ENCODE results near the gene SPATA24. TPM values are rescaled to one million over a fixed set of nuclear protein-coding genes. Genes with fewer than 3 reads are reported as not detected.
"Not testable (repeated sequence)": the region's sequence is repeated elsewhere in the genome, so short reads cannot be mapped to it uniquely, and the experiment has no call there.

Gene SPATA24
- total and polyA plus RNA-seq, 12 donors = 4.6 to 124 (median 10.3) TPM

DNA sequence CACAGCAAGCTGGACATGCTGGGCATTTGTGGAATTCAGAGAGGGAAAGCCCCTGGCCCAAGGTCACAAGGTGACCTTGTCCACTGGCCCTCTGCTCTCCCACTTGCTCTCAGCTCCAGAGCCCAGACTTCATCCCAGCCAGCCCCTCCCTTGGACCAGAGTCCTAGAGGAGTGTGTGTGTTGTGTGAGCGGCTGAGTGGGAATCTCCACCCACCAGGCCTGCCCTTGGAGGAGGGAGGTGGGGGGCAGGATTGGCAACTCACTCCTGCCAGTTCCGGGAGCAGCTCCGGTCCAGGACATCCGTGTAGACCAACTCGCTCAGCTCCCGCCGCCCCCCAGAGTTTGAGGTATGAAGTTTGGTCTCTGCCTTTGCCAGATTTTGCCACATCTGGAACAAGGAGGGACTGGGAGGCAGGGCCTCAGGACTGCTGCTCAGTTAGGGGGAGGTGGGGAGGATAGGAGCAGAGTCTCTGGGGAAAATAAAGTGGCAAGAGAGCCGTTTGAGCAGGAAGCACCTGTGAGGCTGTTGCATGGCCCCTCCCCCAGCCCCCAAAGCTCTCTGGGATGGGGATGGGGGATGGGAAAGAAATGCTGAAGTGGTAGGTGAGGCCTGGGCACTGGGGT lies 15.6 kb downstream of the SPATA24 start:
- H3K27me3 ChIP-seq = no peaks in the 10 kb centered on the region
- peak; percentile 49 to 80 (median 69) for DNase-seq
- H3K4me1 ChIP-seq (replicated peaks in 1 of 2) = peaks cover 10 to 16% of the 10 kb centered on the region in 2 donors
- H3K9me3 ChIP-seq (replicated peaks in 1 of 3) = no peaks in the 10 kb centered on the region
- TF ChIP-seq, protein P1, sequence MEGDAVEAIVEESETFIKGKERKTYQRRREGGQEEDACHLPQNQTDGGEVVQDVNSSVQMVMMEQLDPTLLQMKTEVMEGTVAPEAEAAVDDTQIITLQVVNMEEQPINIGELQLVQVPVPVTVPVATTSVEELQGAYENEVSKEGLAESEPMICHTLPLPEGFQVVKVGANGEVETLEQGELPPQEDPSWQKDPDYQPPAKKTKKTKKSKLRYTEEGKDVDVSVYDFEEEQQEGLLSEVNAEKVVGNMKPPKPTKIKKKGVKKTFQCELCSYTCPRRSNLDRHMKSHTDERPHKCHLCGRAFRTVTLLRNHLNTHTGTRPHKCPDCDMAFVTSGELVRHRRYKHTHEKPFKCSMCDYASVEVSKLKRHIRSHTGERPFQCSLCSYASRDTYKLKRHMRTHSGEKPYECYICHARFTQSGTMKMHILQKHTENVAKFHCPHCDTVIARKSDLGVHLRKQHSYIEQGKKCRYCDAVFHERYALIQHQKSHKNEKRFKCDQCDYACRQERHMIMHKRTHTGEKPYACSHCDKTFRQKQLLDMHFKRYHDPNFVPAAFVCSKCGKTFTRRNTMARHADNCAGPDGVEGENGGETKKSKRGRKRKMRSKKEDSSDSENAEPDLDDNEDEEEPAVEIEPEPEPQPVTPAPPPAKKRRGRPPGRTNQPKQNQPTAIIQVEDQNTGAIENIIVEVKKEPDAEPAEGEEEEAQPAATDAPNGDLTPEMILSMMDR (IDR thresholded peaks at IDR 0.05) = no peak
- TF ChIP-seq POLR2A (IDR thresholded peaks at IDR 0.05) = no peak
- intact Hi-C loops (cut with DNase I) = no loop called here
- H3K4me3 ChIP-seq = no peak overlapping the region
- H3K27ac ChIP-seq = no peak overlapping the region
- H3K36me3 ChIP-seq (replicated peaks in 1 of 2) = no peaks in the 10 kb centered on the region
- WGBS, 4 donors = 0 to 19% (median 10%) methylated on average over 1 to 8 of the region's 8 CpGs

DNA sequence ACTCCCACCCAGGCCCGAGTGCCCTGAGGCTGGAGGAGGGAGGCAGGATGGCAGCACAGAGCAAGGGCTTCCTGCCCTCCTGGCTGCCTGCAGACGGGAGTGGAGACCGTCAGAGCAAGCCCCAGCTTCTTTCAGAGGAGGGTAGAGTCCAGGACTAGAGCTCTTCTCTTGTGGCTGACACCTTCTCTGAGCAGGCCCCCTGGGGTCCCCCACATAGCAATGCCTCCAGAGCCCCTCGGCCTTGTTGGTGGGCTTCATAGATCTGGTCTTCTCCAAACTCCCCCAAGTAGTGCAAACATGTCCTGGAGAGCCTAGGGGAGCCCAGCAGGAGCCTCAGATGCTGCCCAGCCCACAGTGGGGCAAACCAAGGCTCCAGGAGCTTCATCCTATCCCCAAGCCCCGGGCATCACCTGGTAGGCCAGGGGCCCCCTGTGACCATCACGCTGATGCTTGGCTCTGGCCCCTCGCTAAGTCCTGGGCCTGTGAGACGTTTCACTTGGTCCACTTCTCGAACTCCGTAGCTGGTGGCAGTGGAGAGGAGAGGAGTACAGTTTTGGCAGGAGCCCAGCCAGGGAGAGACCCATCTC lies 16.2 kb downstream of the SPATA24 start:
- DNase-seq = no peak
- intact Hi-C loops (cut with DNase I) = no loop called here
- H3K27me3 ChIP-seq = no peaks in the 10 kb centered on the region
- no peaks in the 10 kb centered on the region for H3K9me3 ChIP-seq (replicated peaks in 1 of 3)
- no peak for TF ChIP-seq POLR2A (IDR thresholded peaks at IDR 0.05)
- TF ChIP-seq, protein P1 (IDR thresholded peaks at IDR 0.05) = no peak
- no peak overlapping the region for H3K4me3 ChIP-seq
- 51 to 70% (median 57%) methylated on average over 8 to 10 of the region's 10 CpGs for WGBS, 4 donors
- no peaks in the 10 kb centered on the region for H3K36me3 ChIP-seq (replicated peaks in 1 of 2)
- no peak overlapping the region for H3K27ac ChIP-seq
- peaks cover 4 to 10% of the 10 kb centered on the region in 2 donors for H3K4me1 ChIP-seq (replicated peaks in 1 of 2)

DNA sequence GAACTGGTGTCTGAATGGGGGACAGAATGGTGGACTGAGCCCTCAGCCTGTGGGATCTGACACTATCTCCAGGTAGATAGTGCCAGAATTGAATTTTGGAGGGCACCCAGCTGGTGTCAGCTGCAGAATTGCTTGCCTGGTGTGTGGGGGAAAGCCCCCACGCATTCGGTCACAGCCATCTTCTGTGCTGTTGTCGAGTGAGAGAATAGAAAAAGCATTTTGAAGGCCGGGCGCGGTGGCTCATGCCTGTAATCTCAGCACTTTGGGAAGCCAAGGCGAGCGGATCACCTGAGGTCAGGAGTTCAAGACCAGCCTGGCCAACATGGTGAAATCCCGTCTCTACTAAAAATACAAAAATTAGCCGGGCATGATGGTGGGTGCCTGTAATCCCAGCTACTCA lies 16.9 kb downstream of the SPATA24 start:
- H3K27me3 ChIP-seq; H3K27ac ChIP-seq; H3K4me3 ChIP-seq; H3K4me1 ChIP-seq (replicated peaks in 1 of 2); H3K9me3 ChIP-seq (replicated peaks in 1 of 3); intact Hi-C loops (cut with DNase I); H3K36me3 ChIP-seq (replicated peaks in 1 of 2): not testable (repeated sequence)
- WGBS, 4 donors = 93 to 96% (median 95%) methylated on average over 9 to 10 of the region's 10 CpGs
- peak in 1 of 7 donors; percentile 3 for DNase-seq

DNA sequence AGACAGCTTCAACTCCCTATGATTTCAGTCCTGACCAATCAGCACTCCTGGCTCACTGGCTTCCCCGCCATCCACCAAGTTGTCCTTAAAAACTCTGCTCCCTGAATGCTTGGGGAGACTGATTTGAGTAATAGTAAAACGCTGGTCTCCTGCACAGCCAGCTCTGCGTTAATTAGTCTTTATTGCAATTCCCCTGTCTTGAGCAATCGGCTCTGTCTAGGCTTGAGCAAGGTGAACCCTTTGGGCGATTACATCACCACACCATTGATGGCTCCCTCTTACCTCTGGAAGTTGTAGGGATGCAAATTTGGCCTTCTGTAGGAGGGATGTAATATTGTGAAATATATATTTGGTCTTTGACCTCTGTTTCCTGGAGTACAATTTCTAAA lies 17.8 kb downstream of the SPATA24 start:
- no peak overlapping the region for H3K27ac ChIP-seq
- peaks cover 0 to 5% of the 10 kb centered on the region in 2 donors for H3K4me1 ChIP-seq (replicated peaks in 1 of 2)
- no peaks in the 10 kb centered on the region for H3K9me3 ChIP-seq (replicated peaks in 1 of 3)
- TF ChIP-seq POLR2A (IDR thresholded peaks at IDR 0.05) = no peak
- TF ChIP-seq, protein P1 (IDR thresholded peaks at IDR 0.05) = no peak
- no peak for DNase-seq
- no peaks in the 10 kb centered on the region for H3K36me3 ChIP-seq (replicated peaks in 1 of 2)
- H3K4me3 ChIP-seq = no peak overlapping the region
- 87 to 93% (median 90%) methylated on average over 5 of the region's 5 CpGs for WGBS, 4 donors
- H3K27me3 ChIP-seq = no peaks in the 10 kb centered on the region
- intact Hi-C loops (cut with DNase I) = no loop called here
